ENCODE measurements around the gene HELZ.
"Not testable (repeated sequence)": the region's sequence is repeated elsewhere in the genome, so short reads cannot be mapped to it uniquely, and the experiment has no call there.

The HELZ gene

GRCh38 chr17:67160791-67161190, 84.2 kb downstream of the HELZ start:
- H3K36me3 Mint-ChIP-seq, result peaks cover 43% of the 10 kb centered on the region
- no peak overlapping the region for H3K27ac Mint-ChIP-seq
- H3K4me1 Mint-ChIP-seq, result peaks cover 6% of the 10 kb centered on the region
- no peaks in the 10 kb centered on the region for H3K27me3 Mint-ChIP-seq
- no peak overlapping the region for H3K4me3 Mint-ChIP-seq
- no peaks in the 10 kb centered on the region for H3K9me3 Mint-ChIP-seq
- no peak for ATAC-seq

GRCh38 chr17:67157732-67158639, 87.0 kb downstream of the HELZ start:
- ATAC-seq, result no peak
- Mint-ChIP-seq H3K36me3 (peaks cover 34% of the 10 kb centered on the region), H3K27me3 (no peaks in the 10 kb centered on the region), H3K27ac (no peak overlapping the region), H3K9me3 (no peaks in the 10 kb centered on the region), H3K4me1 (peaks cover 6% of the 10 kb centered on the region), H3K4me3 (no peak overlapping the region)

- no peak for ATAC-seq
- peaks cover 6% of the 10 kb centered on the region for H3K4me1 Mint-ChIP-seq
- H3K4me3 Mint-ChIP-seq, result no peak overlapping the region
- no peaks in the 10 kb centered on the region for H3K27me3 Mint-ChIP-seq
- peaks cover 43% of the 10 kb centered on the region for H3K36me3 Mint-ChIP-seq
- H3K27ac Mint-ChIP-seq, result no peak overlapping the region
- no peaks in the 10 kb centered on the region for H3K9me3 Mint-ChIP-seq
These were observed 88.5 kb downstream of the HELZ start for GRCh38 chr17:67156269-67157199.

- no peak for ATAC-seq
- no peaks in the 10 kb centered on the region for H3K27me3 Mint-ChIP-seq
- no peak overlapping the region for H3K4me3 Mint-ChIP-seq
- no peak overlapping the region for H3K27ac Mint-ChIP-seq
- H3K36me3 Mint-ChIP-seq, result peaks cover 46% of the 10 kb centered on the region
- H3K4me1 Mint-ChIP-seq, result peaks cover 3% of the 10 kb centered on the region
- no peaks in the 10 kb centered on the region for H3K9me3 Mint-ChIP-seq
These were observed 92.2 kb downstream of the HELZ start for GRCh38 chr17:67152824-67153223.

DNA sequence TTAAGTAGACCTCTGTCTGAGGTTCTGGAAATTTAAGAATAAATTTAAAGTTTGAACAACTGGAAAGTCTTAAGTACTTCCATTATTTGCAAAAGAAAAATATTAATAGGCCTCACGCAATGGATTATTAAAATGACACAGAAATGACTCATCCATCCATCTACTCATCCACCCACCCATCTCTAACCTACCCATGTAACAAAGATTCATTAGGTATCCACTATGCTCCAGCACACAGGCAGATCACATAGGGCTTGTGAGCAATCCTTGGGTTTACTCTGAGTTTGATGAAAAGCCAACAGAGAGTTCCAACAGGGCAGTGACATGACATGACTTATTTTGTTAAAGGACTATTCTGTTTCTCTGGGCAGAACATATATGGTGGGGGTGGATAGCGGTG, 93.3 kb downstream of the HELZ start:
- H3K36me3 Mint-ChIP-seq, result peaks cover 47% of the 10 kb centered on the region
- no peak for ATAC-seq
- H3K27ac Mint-ChIP-seq, result no peak overlapping the region
- H3K4me1 Mint-ChIP-seq, result no peaks in the 10 kb centered on the region
- H3K4me3 Mint-ChIP-seq, result no peak overlapping the region
- H3K9me3 Mint-ChIP-seq, result no peaks in the 10 kb centered on the region
- H3K27me3 Mint-ChIP-seq, result no peaks in the 10 kb centered on the region

DNA sequence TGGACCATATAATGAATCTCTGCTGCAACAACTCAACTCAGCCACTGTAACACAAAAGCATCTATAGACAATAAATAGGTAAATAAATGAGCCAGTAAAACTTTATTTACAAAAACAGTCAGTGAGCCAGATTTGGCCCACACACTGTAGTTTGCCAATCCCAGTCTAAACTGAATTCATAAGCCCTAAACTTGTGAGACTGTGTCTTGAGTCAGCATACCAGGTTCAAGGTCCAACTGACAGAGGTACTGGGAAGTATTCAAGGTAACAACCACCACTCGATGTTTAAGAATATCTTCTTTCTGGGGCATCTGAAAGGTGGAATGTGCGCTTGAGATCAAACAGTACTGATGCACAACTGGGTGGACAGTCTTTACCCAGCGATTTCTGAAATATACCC, 94.2 kb downstream of the HELZ start:
- Mint-ChIP-seq H3K4me1 (no peaks in the 10 kb centered on the region), H3K36me3 (peaks cover 49% of the 10 kb centered on the region), H3K27ac (no peak overlapping the region), H3K27me3 (no peaks in the 10 kb centered on the region), H3K9me3 (no peaks in the 10 kb centered on the region), H3K4me3 (no peak overlapping the region)
- no peak for ATAC-seq

DNA sequence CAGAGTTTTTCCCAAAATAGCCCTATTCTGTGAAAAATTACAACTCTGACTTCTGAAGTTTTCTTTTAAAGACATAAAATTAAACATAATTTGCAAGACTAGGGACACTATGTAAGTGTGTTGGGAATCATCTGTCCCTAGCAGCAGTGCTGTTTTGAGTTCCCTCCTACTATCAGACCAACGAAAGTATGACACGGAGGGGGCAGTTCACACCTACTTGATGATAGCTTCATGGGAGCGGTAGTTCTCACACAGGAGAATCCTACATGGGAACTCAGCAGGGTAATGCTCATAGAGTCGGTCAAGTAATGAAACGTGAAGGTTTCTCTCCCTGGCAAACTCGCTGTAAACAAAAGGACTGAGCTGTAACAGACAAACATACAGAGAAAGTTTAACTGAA, 96.6 kb downstream of the HELZ start:
- ATAC-seq, result no peak
- Mint-ChIP-seq H3K4me1 (no peaks in the 10 kb centered on the region), H3K27me3 (no peaks in the 10 kb centered on the region), H3K4me3 (no peak overlapping the region), H3K9me3 (no peaks in the 10 kb centered on the region), H3K36me3 (peaks cover 61% of the 10 kb centered on the region), H3K27ac (no peak overlapping the region)

DNA sequence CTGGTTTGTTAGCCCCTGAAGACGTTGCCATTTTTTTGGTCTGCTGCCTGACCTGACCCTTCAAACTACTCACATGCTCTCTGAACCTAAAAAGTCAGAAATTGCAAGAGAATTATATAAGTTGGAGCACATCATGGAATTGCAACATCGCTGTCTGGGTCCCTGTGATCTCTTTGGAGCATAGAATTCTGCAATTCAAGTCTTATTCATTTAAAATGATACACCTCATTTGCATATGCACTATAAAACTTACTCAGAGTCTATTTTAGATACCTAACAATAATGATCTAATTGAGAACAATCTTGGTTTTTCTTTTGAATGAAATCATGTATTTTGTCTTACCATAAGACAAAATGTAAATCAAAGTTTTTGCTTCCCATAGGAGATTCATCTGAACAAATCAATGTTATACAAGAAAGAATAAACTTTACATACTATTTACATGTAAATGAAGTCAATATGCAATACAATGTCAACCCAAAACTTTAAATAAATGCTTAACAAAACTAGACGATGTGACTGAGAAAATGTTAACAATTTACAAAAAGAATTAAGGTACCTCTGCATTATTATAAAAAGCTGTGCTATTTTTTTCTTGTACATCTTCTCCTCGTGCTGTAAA, 99.7 kb downstream of the HELZ start:
- H3K27ac Mint-ChIP-seq, result no peak overlapping the region
- H3K36me3 Mint-ChIP-seq, result peaks cover 68% of the 10 kb centered on the region
- no peaks in the 10 kb centered on the region for H3K9me3 Mint-ChIP-seq
- H3K4me3 Mint-ChIP-seq, result no peak overlapping the region
- H3K27me3 Mint-ChIP-seq, result no peaks in the 10 kb centered on the region
- no peaks in the 10 kb centered on the region for H3K4me1 Mint-ChIP-seq
- ATAC-seq, result no peak

GRCh38 chr17:67143318-67143717, 101.7 kb downstream of the HELZ start:
- no peak for ATAC-seq
- H3K36me3 Mint-ChIP-seq, result peaks cover 74% of the 10 kb centered on the region
- H3K27ac Mint-ChIP-seq, result no peak overlapping the region

GRCh38 chr17:67142030-67142429, 103.0 kb downstream of the HELZ start:
- H3K9me3 Mint-ChIP-seq, result not testable (repeated sequence)

More at GRCh38 chr17:67143318-67143717, 101.7 kb downstream of the HELZ start:
- H3K9me3 Mint-ChIP-seq, result no peaks in the 10 kb centered on the region
- no peaks in the 10 kb centered on the region for H3K4me1 Mint-ChIP-seq
- no peaks in the 10 kb centered on the region for H3K27me3 Mint-ChIP-seq
- H3K4me3 Mint-ChIP-seq, result no peak overlapping the region

GRCh38 chr17:67139784-67140665, 105.0 kb downstream of the HELZ start:
- no peaks in the 10 kb centered on the region for H3K9me3 Mint-ChIP-seq
- peaks cover 73% of the 10 kb centered on the region for H3K36me3 Mint-ChIP-seq
- H3K27ac Mint-ChIP-seq, result no peak overlapping the region
- H3K4me1 Mint-ChIP-seq, result no peaks in the 10 kb centered on the region
- no peak overlapping the region for H3K4me3 Mint-ChIP-seq
- no peak for ATAC-seq
- H3K27me3 Mint-ChIP-seq, result no peaks in the 10 kb centered on the region

More at GRCh38 chr17:67142030-67142429, 103.0 kb downstream of the HELZ start:
- H3K36me3 Mint-ChIP-seq, result peaks cover 72% of the 10 kb centered on the region
- not testable (repeated sequence) for H3K27ac Mint-ChIP-seq, H3K4me1 Mint-ChIP-seq, H3K4me3 Mint-ChIP-seq, ATAC-seq, H3K27me3 Mint-ChIP-seq

- Mint-ChIP-seq H3K27me3 (no peaks in the 10 kb centered on the region), H3K4me3 (no peak overlapping the region), H3K27ac (no peak overlapping the region), H3K4me1 (no peaks in the 10 kb centered on the region), H3K9me3 (no peaks in the 10 kb centered on the region), H3K36me3 (peaks cover 71% of the 10 kb centered on the region)
- no peak for ATAC-seq
These were observed 105.7 kb downstream of the HELZ start for GRCh38 chr17:67139289-67139688.

DNA sequence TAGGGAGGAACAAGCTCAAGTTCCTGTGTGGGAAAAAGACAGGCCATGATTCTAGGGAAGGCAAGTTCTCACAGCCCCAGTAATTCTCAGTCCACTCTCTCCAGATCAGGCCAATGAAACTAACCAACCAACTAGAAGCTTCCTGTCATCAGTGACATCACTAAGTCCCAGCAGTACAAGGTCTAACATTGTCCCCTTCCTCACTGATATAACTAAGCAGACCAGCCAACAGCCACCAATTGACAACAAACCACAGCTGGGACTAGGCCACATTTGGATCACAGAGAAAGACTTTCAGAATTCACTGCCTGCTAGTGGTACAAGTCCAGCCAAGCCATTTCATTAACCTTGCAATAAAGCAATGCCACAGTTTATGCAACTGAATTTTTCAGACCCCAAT, 106.6 kb downstream of the HELZ start:
- ATAC-seq, result no peak
- no peaks in the 10 kb centered on the region for H3K9me3 Mint-ChIP-seq
- H3K27me3 Mint-ChIP-seq, result no peaks in the 10 kb centered on the region
- H3K4me3 Mint-ChIP-seq, result no peak overlapping the region
- H3K36me3 Mint-ChIP-seq, result peaks cover 63% of the 10 kb centered on the region
- no peak overlapping the region for H3K27ac Mint-ChIP-seq
- H3K4me1 Mint-ChIP-seq, result no peaks in the 10 kb centered on the region

GRCh38 chr17:67137860-67138259, 107.1 kb downstream of the HELZ start:
- H3K4me3 Mint-ChIP-seq, result no peak overlapping the region
- no peaks in the 10 kb centered on the region for H3K27me3 Mint-ChIP-seq
- H3K4me1 Mint-ChIP-seq, result no peaks in the 10 kb centered on the region
- no peak overlapping the region for H3K27ac Mint-ChIP-seq
- peaks cover 58% of the 10 kb centered on the region for H3K36me3 Mint-ChIP-seq
- no peaks in the 10 kb centered on the region for H3K9me3 Mint-ChIP-seq
- ATAC-seq, result no peak

All from stimulated activated memory B cell treated with anti-CD40 and anti-IgM and Interleukin-4, amounts not matched to agents 10 μg/mL and 1 μg/mL and 100 μg/mL, for 72 hours (primary cell).